ENCODE measurements around the gene GTF2H1.

DNA sequence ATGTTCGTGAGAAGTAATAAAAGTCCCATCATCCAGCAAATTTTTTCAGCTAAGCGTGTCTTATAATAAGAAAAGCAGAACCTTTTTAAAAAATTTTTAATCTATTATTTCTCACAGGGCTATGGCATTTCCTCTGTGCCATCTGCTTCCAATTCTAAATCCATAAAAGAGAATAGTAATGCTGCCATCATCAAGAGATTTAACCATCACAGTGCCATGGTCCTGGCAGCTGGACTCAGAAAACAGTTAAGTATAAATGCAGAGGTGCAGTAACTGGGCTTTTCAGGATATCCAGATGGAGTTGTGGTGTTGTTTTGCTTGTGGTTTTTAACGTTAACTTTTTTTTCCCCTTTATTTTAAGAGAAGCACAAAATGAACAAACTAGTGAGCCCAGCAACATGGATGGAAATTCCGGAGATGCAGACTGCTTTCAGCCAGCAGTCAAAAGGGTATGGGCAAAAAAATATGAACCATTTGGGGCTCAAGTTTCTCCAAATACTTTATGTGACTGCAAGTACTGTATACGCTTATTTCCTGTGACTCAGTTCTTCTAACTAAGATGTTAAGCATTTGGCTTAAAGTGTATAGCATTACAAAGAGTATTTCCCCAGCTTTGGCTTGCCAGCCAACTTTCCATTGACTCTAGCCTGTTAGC, 25.2 kb downstream of the GTF2H1 start:
- TF ChIP-seq EP300 (IDR thresholded peaks at IDR 0.05; ENCODE audit: borderline replicate concordance): no peak
- TF ChIP-seq, protein P1, sequence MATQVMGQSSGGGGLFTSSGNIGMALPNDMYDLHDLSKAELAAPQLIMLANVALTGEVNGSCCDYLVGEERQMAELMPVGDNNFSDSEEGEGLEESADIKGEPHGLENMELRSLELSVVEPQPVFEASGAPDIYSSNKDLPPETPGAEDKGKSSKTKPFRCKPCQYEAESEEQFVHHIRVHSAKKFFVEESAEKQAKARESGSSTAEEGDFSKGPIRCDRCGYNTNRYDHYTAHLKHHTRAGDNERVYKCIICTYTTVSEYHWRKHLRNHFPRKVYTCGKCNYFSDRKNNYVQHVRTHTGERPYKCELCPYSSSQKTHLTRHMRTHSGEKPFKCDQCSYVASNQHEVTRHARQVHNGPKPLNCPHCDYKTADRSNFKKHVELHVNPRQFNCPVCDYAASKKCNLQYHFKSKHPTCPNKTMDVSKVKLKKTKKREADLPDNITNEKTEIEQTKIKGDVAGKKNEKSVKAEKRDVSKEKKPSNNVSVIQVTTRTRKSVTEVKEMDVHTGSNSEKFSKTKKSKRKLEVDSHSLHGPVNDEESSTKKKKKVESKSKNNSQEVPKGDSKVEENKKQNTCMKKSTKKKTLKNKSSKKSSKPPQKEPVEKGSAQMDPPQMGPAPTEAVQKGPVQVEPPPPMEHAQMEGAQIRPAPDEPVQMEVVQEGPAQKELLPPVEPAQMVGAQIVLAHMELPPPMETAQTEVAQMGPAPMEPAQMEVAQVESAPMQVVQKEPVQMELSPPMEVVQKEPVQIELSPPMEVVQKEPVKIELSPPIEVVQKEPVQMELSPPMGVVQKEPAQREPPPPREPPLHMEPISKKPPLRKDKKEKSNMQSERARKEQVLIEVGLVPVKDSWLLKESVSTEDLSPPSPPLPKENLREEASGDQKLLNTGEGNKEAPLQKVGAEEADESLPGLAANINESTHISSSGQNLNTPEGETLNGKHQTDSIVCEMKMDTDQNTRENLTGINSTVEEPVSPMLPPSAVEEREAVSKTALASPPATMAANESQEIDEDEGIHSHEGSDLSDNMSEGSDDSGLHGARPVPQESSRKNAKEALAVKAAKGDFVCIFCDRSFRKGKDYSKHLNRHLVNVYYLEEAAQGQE (IDR thresholded peaks at IDR 0.05; ENCODE audit: low read depth): no peak
- no peak for TF ChIP-seq TAF1 (IDR thresholded peaks at IDR 0.05; ENCODE audit: low read depth)
- TF ChIP-seq CREB1 (IDR thresholded peaks at IDR 0.05; ENCODE audit: low read depth): no peak
- TF ChIP-seq CEBPB (IDR thresholded peaks at IDR 0.05): no peak
